Iris pigment epithelial cell (primary cell): ENCODE results near the gene CTAG2.
"Not testable (repeated sequence)": the region's sequence is repeated elsewhere in the genome, so short reads cannot be mapped to it uniquely, and the experiment has no call there.

Source experiments
- DNase-seq: peaks from one replicate; pipeline ENCODE4 v3.0.0-alpha.2; 2011; ENCODE audit warnings: low read depth

The CTAG2 gene

DNA sequence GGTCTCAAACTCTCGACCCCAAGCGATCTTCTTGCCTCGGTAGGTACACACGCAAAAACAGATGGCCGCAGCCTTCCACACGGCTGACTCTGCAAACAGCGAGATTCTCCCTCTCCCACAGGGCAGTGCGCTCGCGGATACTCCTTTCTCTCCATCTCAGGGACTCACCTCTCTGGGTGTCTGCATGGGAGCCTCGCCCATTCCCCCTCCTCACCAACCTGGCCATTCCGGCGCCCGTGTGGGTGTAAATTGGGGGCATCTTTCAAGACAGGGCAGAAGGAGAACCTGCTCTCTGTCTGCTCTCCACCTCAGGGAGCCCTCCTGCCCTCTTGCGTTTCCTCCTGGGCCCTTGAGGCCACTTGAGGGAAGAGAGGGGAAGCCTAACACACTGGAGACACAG is 4.4 kb downstream of the CTAG2 start:
- DNase-seq, result no peak

DNA sequence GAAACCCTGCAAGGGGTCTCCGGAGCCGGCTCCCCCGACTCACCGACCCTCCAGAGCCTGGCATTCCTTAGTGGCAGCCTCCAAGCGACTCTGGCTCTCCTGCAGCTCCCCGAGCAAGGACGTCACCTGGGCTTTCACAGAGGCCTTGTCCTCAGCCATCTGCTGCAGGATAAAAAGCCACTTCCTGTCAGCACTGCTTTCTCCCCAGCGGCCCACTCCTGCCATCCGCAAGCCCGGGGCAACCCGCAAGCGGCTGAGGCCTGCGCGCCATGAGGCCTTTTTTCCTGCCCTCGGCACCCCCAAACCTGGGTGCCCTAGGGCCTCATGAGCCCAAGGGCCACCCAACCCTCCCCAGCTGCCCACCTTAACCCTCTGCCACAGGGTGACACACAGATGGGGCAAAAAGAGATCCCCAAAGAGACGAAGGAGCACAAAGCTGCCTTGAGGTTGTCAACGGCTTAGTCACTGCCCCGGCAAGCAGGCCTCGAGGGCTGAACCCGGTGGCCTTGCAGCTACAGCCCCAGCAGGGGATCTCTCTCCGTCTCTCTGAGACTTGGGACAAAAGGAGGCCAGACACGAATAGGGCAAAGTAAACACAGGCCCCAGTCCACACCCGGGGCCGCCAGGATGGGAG is 7.5 kb downstream of the CTAG2 start:
- DNase-seq, result not testable (repeated sequence)

DNA sequence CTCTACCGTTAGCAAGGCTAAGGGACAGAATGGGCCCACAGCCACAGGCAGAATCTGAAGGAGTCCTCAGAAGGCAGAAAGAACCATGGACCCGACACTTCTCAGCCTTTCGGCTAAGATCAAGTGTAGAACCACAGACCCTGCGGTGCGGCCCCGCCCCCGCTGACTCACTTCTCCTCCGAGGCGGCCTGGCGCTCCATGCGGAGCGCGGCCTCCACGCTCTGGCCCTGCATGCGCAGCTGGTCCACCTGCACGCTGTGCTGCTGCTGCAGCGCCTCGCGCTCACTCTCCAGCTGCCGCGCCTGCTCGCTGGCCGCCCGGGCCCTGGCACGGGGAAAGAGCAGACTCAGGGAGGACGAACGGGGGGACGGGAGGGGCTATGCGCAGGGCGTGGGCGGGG is 9.7 kb downstream of the CTAG2 start:
- not testable (repeated sequence) for DNase-seq

DNA sequence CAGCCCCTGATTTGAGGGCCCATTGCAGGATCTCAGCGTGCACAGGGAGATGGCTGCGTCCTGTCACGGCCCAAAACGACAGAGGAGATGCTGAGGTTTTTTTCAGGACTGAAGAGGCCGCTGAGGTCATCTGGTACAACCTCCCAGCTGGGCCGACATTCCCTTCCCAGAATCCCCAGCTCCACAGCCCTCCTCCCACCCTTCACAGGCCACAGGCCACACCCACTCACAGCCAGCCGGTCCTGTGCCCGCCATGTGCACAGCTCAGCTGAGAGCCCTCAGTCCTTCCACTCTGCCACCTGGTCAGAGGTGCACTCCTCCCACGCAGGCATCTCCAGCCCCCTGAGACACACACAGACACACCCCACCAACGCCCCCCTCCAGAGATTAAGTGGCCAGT is 11.6 kb downstream of the CTAG2 start:
- not testable (repeated sequence) for DNase-seq

DNA sequence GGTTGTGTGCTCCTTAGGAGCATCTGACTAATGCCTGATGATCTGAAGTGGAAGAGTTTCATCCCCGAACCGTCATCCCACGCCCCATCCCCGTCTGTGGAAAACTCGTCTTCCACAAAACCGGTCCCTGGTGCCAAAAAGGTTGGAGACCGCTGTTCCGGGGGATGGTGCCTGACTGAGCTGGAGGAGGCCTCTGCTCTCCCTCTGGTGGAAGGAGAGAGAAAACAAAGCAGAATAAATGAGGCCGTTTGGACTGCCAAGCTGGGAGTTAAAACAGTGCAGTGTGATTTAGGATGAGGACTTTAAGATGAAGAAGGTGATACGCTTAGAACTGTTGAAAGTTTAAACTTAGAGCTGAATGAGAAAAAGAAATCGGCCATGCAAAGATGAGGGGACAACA is 19.7 kb downstream of the CTAG2 start:
- not testable (repeated sequence) for DNase-seq

DNA sequence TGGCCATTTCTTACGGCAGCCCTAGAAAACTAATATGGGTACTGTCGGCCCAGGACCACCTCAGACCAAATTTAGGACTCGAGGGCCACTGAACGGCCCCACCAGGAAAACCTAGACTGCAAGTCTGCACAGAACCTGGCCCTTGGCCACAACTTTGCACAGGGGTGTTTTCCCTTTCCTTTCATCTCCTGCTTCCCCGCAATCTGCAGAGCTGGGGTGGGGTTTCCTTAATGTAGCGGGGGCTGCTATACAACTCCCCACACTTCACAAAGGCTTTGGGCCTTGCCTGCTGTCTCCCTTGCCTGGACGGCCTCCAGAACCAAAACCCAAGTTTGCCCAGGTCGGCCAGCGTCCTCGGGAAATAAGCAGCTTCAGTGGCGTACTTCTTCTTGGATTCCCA is 22.4 kb downstream of the CTAG2 start:
- DNase-seq, result not testable (repeated sequence)

DNA sequence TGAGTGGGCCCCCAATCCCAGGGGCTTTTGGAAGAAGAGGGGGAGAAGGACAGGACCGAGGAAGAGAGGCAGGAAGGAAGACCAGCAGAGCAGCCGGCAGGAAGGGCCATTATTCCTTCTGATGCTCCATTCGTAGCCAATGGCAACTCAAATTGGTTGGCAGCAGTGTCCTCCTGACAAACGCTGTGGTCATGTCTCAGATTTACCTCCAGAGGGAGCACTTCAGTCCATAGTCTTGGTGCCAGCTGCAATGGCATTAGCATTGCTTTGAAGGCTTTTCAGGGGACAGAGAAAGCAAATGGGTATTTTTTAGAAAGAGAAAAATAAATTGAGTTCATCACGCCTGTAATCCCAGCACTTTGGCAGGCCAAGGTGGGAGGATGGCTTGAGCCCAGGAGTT is 24.4 kb downstream of the CTAG2 start:
- DNase-seq, result not testable (repeated sequence)

DNA sequence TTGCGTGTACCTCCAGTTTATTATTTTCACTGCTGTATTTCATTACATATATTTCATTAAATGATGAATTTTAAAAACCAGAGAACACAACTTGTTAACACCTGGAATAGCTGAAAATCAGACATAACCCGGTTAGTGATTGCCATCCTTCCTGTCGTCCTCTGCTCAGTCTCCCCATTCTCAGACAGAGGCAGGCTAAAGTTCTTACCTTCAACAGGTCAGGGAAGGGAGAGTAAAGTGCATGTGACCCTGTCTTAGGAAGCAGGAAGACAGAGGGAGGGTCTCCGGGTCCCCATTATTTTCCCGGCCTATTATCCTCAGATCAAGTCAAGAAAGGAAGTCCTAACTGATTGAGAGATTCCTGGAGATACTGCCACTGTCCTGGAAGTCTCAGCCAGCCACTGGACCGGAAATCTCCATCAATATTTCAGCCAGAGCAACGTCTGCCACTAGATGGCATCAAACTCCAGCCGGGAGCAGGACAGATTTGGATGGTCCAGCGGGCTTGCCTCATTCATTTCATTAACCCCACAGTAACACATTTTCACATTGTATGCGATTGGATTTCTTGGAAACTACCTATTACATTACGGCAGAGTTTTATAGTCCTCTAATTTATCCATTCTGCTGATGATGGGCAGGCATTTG is 32.5 kb downstream of the CTAG2 start:
- not testable (repeated sequence) for DNase-seq

DNA sequence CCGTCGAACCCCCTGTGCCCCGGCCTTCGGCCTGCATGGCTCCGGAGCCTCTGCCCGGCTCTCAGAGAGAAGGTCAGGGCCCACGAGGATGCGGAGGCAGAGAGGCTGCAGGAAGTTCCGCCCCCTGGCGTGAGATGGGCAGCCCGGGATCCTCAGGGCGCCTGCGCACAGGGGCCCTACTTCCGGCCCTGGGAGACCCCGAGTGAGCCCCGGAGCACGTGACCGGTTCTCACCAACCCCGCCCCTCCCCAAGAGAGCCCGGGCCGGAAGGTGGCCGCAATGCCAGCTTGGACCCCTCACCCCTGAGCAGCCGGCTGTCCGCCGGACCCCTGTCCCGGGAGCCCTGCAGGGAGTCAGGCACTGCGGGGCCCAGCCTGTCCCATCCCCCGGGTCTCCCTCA is 34.2 kb downstream of the CTAG2 start, which contains the start of gene CTAG1B:
CTAG1B (minus strand) TSS at position 101 of the 400 bp plus-strand sequence; CDS start at position 37, 64 bp downstream.
- not testable (repeated sequence) for DNase-seq

DNA sequence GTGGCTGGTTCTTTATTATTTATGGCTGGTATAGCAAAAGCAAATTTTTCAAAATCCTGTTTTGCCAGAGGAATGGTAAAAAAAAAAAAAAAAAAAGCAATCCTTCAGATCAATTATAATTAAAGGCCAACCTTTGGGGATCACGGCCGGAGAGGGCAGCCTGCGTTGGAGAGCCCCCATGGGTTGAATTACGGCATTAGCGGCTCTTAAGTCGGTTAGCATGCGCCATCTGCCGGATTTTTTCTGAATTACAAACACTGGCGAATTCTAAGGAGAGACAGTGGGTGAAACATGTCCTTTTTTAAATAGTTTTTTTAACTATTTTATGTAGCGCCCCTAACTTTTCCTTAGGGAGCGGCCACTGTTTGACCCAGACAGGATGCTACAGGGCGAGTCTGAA is 39.8 kb downstream of the CTAG2 start:
- not testable (repeated sequence) for DNase-seq

DNA sequence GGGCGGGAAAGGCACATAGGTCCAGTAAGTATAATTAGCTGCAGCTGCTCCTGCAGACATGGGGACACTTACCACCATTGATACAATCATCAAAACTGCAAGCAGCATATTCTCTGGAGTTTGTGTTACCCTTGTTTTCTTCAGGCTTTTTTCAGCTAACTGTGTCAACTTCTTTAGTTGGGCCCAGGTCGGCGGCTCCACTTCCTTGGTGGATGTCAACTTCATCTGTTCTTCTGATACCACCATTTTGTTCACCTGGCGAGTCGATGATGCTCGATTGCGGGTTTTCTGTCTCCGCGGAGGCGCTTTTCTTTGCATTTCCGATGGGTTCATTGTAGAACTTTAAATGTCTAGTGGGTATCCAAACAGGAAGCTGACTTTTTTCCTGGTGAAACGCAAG is 42.2 kb downstream of the CTAG2 start:
- DNase-seq, result not testable (repeated sequence)

DNA sequence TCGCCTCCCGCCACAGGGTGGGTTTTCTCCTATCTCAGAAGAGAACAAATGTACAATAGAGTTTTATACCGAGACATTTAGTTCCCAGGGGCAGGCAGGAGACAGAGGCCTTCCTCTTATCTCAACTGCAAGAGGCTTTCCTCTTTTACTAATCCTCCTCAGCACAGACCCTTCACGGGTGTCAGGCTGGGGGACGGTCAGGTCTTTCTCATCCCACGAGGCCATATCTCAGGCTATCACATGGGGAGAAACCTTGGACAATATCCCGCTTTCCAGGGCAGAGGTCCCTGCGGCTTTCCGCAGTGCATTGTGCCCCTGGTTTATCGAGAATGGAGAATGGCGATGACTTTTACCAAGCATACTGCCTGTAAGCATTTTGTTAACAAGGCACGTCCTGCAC is 44.6 kb downstream of the CTAG2 start:
- DNase-seq, result not testable (repeated sequence)

DNA sequence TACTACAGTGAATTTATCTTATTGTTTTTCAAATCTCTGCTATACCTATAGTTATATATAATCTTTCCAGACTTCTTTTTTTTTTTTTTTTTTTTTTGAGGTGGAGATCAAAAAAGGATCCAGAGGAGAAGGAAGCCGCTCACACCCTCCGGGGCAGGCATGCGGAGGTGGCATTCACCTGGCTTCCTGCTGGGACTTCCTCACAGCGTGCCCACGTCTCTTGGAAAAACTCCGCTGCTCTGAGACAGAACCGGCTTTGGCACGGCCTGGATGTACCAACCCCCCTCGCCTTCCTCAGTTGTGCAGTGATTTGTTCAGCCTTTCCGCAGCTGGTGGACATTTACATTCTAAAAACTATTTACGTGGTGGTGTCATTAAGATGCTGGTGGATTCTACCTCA is 45.4 kb downstream of the CTAG2 start:
- not testable (repeated sequence) for DNase-seq

DNA sequence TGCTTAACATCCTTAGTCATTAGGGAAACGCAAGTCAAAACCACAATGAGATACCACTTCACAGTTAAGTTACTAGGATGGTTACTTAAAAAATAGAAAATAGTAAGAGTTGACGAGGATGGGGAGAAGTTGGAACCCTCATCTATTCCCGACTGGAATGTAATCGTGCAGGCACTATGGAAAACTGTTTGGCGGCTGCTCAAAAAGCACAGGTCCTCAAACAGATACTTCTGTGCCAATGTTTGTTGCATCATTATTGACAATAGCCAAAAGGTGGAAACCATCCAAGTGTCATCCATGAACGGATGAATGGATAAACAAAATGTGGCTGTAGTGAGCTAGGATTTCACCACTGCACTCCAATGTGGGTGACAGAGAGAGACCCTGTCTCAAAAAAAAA is 46.0 kb downstream of the CTAG2 start:
- no peak for DNase-seq

DNA sequence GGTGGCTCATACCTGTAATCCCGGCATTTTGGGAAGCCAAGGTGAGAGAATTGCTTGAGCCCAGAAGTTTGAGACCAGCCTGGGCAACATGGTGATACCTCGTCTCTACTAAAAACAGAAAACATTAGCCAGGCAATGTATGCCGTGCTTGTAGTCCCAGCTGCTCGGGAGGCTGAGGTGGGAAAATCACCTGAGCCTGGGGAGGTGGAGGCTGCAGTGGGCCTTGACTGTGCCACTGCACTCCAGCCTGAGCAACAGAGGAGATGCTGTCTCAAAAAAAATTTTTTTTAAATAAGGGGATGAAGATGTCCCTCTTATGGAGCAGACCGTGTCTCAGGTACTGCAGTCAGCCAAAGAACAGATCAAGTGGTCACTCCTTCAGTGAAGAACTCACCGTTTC is 47.8 kb downstream of the CTAG2 start:
- no peak for DNase-seq

DNA sequence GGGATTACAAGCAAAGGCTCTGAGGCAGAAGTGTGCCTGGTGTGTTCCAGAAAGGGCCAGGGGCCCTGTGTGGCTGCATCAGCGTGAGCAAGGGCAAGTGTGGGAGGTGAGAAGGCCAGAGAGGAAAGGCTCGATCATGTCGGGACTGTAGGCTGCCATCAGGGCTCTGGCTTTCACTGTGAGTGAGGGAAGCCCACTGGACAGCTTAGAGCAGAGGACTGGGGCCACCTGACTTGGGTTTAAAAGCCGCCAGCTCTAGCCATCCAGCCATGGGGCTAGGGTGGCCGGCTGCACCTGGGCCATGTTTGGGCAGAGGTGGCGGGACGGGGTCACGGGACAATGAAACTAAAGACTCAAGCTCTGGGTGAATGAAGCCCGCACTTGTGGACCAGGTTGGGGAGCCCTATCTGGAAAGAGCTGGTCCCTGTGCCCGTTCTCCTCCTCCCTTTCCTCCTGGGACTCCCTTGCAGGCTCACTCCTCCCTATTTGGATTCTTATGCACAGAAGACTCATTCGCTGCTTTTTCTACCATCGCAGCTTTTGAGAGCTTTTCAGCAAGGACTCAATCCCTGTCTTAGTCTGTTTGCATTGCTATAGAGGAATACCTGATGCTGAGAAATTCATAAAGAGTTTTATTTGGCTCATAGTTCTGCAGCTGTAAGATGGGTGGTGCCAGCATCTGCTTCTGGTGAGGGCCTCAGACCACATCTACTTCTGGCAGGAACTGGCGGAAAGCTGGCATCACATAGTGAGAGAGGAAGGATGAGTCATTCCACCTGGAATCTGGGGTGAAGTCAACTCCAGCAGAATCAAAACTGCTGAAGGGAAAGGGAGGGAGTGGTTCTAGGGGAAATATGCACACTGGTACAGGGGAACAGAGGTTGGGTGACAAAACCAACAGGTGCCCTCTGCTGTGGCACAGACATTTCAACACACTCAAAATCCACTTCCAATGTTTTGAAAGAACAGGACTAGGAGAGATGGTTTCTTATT is 49.6 kb downstream of the CTAG2 start:
- peak; percentile 59 for DNase-seq

DNA sequence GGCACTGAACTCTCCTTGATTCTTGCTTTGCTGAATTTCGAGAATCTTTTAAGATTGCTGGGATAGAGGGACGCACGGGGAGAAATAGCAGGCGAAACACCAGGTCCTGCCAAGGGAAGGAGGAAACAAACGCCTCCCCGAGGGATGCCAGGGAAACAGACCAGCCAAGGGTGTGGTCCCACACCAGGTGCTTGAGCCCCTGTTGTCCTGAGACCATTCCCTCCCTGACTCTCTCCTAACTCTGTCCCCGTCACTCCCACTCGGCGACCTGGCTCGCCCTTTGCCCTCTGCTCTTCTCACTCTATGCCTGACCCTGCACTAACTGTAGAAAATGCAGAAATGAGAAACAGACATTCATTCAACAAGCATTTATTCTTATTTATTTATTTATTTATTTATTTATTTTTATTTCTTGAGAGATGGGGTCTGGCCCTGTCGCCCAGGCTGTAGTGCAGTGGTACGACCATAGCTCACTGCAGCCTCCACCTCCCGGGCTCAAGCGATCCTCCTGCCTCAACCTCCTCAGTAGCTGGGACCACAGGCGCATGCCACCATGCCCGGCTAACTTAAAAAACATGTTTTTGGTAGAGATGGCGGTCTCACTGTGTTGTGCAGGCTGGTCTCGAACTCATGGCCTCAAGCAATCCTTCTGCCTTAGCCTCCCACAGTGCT is 50.5 kb downstream of the CTAG2 start:
- DNase-seq, result no peak

DNA sequence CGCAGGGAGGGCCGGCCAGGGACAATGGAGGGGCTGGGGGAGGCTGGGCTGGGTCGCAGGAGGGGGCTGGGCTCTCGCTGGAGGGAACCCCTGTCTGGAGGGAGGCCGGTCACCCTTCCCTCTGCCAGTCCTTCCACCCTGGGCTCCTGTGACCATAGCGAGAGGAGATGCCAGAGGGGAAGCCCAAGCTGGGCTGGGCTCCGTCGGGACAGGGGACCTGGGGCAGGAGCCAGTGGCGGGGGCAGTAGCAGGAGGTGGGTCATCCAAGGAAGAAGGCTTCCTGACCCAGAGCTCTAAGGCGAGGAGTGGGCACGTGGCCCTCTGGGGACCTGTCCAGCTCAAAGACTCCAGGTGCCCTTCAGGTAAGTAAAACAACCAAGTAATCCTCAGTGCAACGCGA is 51.2 kb downstream of the CTAG2 start:
- no peak for DNase-seq
